PC-9 (cell line): ENCODE results near the gene SYNE4.

Experiments
- EZH2 ChIP-seq: fragments of 200-600 bp; sonication (generic); IDR thresholded peaks from 2 replicates; pipeline ENCODE4 v1.8.0; 2017; ENCODE audit warnings: antibody characterized with exemption, low read depth
- TF ChIP-seq, protein P1 (sequence below): fragments of 200-600 bp; sonication (generic); conservative IDR thresholded peaks from 2 replicates; pipeline ENCODE4 v1.6.1; 2017; ENCODE audit warnings: mixed run types, antibody characterized with exemption, mild to moderate bottlenecking, moderate library complexity

DNA sequence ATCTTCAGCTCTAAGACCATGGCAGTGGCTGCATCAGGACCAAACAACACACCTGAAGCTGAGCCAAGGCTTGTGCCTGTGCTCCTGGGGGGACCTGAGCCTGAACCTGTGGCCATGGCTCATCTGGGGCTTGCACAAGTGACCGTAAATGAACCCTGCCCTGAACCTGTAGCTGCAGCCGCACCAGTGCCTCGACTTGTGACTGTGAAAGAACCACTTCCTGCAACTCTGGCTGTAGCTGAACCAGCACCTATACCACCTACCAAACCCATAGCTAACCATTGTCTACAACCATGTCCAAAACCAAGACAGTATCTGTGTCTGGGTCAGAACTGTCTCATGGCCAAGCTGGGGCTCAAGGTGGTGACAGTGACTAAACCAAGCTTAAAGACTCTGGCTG lies 41.8 kb downstream of the SYNE4 start:
- TF ChIP-seq, protein P1, sequence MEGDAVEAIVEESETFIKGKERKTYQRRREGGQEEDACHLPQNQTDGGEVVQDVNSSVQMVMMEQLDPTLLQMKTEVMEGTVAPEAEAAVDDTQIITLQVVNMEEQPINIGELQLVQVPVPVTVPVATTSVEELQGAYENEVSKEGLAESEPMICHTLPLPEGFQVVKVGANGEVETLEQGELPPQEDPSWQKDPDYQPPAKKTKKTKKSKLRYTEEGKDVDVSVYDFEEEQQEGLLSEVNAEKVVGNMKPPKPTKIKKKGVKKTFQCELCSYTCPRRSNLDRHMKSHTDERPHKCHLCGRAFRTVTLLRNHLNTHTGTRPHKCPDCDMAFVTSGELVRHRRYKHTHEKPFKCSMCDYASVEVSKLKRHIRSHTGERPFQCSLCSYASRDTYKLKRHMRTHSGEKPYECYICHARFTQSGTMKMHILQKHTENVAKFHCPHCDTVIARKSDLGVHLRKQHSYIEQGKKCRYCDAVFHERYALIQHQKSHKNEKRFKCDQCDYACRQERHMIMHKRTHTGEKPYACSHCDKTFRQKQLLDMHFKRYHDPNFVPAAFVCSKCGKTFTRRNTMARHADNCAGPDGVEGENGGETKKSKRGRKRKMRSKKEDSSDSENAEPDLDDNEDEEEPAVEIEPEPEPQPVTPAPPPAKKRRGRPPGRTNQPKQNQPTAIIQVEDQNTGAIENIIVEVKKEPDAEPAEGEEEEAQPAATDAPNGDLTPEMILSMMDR: no peak
- no peak for TF ChIP-seq EZH2
